ENCODE results near the gene BTN2A1. TPM values are rescaled to one million over a fixed set of nuclear protein-coding genes. Genes with fewer than 3 reads are reported as not detected.

Gene BTN2A1
- total RNA-seq, 1 donor from 2014 or later = 41.6 TPM

GRCh38 chr6:26420688-26421171, 37.0 kb upstream of the BTN2A1 start:
- Mint-ChIP-seq H3K27me3 (ENCODE audit: unreplicated experiment) (peaks cover 4% of the 10 kb centered on the region), H3K27ac (ENCODE audit: unreplicated experiment) (no peak overlapping the region), H3K9me3 (ENCODE audit: unreplicated experiment) (peaks cover 1% of the 10 kb centered on the region), H3K4me3 (ENCODE audit: unreplicated experiment) (no peak overlapping the region), H3K4me1 (ENCODE audit: low read depth, unreplicated experiment) (peaks cover 2% of the 10 kb centered on the region), H3K36me3 (ENCODE audit: unreplicated experiment) (peaks cover 13% of the 10 kb centered on the region)
- TF ChIP-seq CTCF (IDR thresholded peaks at IDR 0.05; ENCODE audit: partially characterized antibody, unreplicated experiment) = no peak
- no peak for DNase-seq

GRCh38 chr6:26421259-26422144, 36.3 kb upstream of the BTN2A1 start:
- H3K4me3 Mint-ChIP-seq (ENCODE audit: unreplicated experiment) = no peak overlapping the region
- TF ChIP-seq CTCF (IDR thresholded peaks at IDR 0.05; ENCODE audit: partially characterized antibody, unreplicated experiment) = no peak
- DNase-seq = peak; percentile 40
- peaks cover 2% of the 10 kb centered on the region for H3K4me1 Mint-ChIP-seq (ENCODE audit: low read depth, unreplicated experiment)
- H3K36me3 Mint-ChIP-seq (ENCODE audit: unreplicated experiment) = peaks cover 13% of the 10 kb centered on the region
- H3K27ac Mint-ChIP-seq (ENCODE audit: unreplicated experiment) = no peak overlapping the region
- H3K9me3 Mint-ChIP-seq (ENCODE audit: unreplicated experiment) = peaks cover 1% of the 10 kb centered on the region
- peaks cover 4% of the 10 kb centered on the region for H3K27me3 Mint-ChIP-seq (ENCODE audit: unreplicated experiment)

- no peak for TF ChIP-seq CTCF (IDR thresholded peaks at IDR 0.05; ENCODE audit: partially characterized antibody, unreplicated experiment)
- no peak for DNase-seq
- H3K9me3 Mint-ChIP-seq (ENCODE audit: unreplicated experiment) = no peaks in the 10 kb centered on the region
- no peak overlapping the region for H3K27ac Mint-ChIP-seq (ENCODE audit: unreplicated experiment)
- H3K36me3 Mint-ChIP-seq (ENCODE audit: unreplicated experiment) = peaks cover 11% of the 10 kb centered on the region
- H3K4me1 Mint-ChIP-seq (ENCODE audit: low read depth, unreplicated experiment) = peaks cover 2% of the 10 kb centered on the region
- H3K27me3 Mint-ChIP-seq (ENCODE audit: unreplicated experiment) = peaks cover 6% of the 10 kb centered on the region
- no peak overlapping the region for H3K4me3 Mint-ChIP-seq (ENCODE audit: unreplicated experiment)
Measured at GRCh38 chr6:26422329-26422728, 35.4 kb upstream of the BTN2A1 start.

- Mint-ChIP-seq H3K9me3 (ENCODE audit: unreplicated experiment) (no peaks in the 10 kb centered on the region), H3K27me3 (ENCODE audit: unreplicated experiment) (peaks cover 8% of the 10 kb centered on the region), H3K4me3 (ENCODE audit: unreplicated experiment) (no peak overlapping the region), H3K27ac (ENCODE audit: unreplicated experiment) (no peak overlapping the region), H3K4me1 (ENCODE audit: low read depth, unreplicated experiment) (peaks cover 2% of the 10 kb centered on the region), H3K36me3 (ENCODE audit: unreplicated experiment) (no peaks in the 10 kb centered on the region)
- DNase-seq = no peak
- TF ChIP-seq CTCF (IDR thresholded peaks at IDR 0.05; ENCODE audit: partially characterized antibody, unreplicated experiment) = no peak
Measured at GRCh38 chr6:26426691-26427450, 30.9 kb upstream of the BTN2A1 start.

All from glutamatergic neuron (in vitro differentiated cells).